Hepatocyte (in vitro differentiated cells): ENCODE results near the gene METAP1. TPM values are rescaled to one million over a fixed set of nuclear protein-coding genes. Genes with fewer than 3 reads are reported as not detected.
"Not testable (repeated sequence)": the region's sequence is repeated elsewhere in the genome, so short reads cannot be mapped to it uniquely, and the experiment has no call there.

Source experiments
- DNase-seq: peaks from one replicate; pipeline ENCODE4 v3.0.0-alpha.2; 2016; ENCODE audit warnings: low spot score
- H2AFZ ChIP-seq: fragments of 200-600 bp; sonication (generic); 2 replicates; pipeline ENCODE4 v1.6.0; 2016; ENCODE audit warnings: antibody characterized with exemption, mild to moderate bottlenecking
- H3K27ac ChIP-seq: fragments of 200-600 bp; sonication (generic); 2 replicates; pipeline ENCODE4 v1.5.1; 2016; ENCODE audit warnings: mild to moderate bottlenecking
- H3K27me3 ChIP-seq: fragments of 200-600 bp; sonication (generic); 2 replicates; pipeline ENCODE4 v1.6.1; 2016
- H3K36me3 ChIP-seq: fragments of 200-600 bp; sonication (generic); replicated peaks from 2 replicates; pipeline ENCODE4 v1.5.1; 2016; ENCODE audit warnings: low read depth; ENCODE audit not compliant: insufficient read depth
- H3K4me1 ChIP-seq: fragments of 200-600 bp; sonication (generic); 2 replicates; pipeline ENCODE4 v1.5.1; 2016; ENCODE audit warnings: mild to moderate bottlenecking, moderate library complexity; ENCODE audit not compliant: insufficient read depth
- H3K4me2 ChIP-seq: fragments of 200-600 bp; sonication (generic); 2 replicates; pipeline ENCODE4 v1.6.0; 2016
- H3K4me3 ChIP-seq: fragments of 200-600 bp; sonication (generic); 2 replicates; pipeline ENCODE4 v1.5.1; 2016; ENCODE audit warnings: mild to moderate bottlenecking
- H3K79me2 ChIP-seq: fragments of 200-600 bp; sonication (generic); 2 replicates; pipeline ENCODE4 v1.6.0; 2017; ENCODE audit warnings: mild to moderate bottlenecking
- H3K9me2 ChIP-seq: fragments of 200-600 bp; sonication (generic); replicated peaks from 2 replicates; pipeline ENCODE4 v1.6.0; 2017; ENCODE audit warnings: mild to moderate bottlenecking; ENCODE audit not compliant: insufficient read depth
- H3K9me3 ChIP-seq: fragments of 200-600 bp; sonication (generic); 2 replicates; pipeline ENCODE4 v1.5.1; 2016; ENCODE audit warnings: low read depth, mild to moderate bottlenecking
- H4K20me1 ChIP-seq: fragments of 200-600 bp; sonication (generic); 2 replicates; pipeline ENCODE4 v1.6.0; 2016; ENCODE audit warnings: mild to moderate bottlenecking; ENCODE audit not compliant: insufficient read depth, poor library complexity, severe bottlenecking
- EZH2 ChIP-seq: fragments of 200-600 bp; sonication (generic); IDR thresholded peaks from 2 replicates; pipeline ENCODE4 v1.6.1; 2016; ENCODE audit warnings: antibody characterized with exemption, mild to moderate bottlenecking, borderline replicate concordance
- EZH2phosphoT487 ChIP-seq: fragments of 200-600 bp; sonication (generic); IDR thresholded peaks from one replicate; pipeline ENCODE4 v1.6.1; 2018; ENCODE audit warnings: antibody characterized with exemption, mild to moderate bottlenecking, low read depth, moderate library complexity; ENCODE audit not compliant: unreplicated experiment, severe bottlenecking
- WGBS: methylation state at CpG from one replicate; pipeline ENCODE4 v1.1.6; 2016; ENCODE audit warnings: low lambda C conversion rate; ENCODE audit errors: missing lambda C conversion rate; 5-methylcytosine and 5-hydroxymethylcytosine counted together
- microRNA-seq: library from miRNA; unstranded; fragments of <30 nt; microRNA quantifications from one replicate; pipeline ENCODE4, GENCODE V29; 2017
- polyA plus RNA-seq: library from polyadenylated mRNA; unstranded; fragments of >200 nt; fragmentation: Nextera tagmentation; extraction: Ambion mirVana; gene quantifications from 2 replicates; pipeline ENCODE4 v1.2.1, GENCODE V29; 2016
- small RNA-seq: library from RNA; depleted of rRNA; stranded (forward); fragments of <200 nt; gene quantifications from one replicate; pipeline ENCODE3, GENCODE V24; 2014
- total RNA-seq: library from RNA; depleted of rRNA; stranded (reverse); fragments of >200 nt; gene quantifications from 2 replicates; pipeline ENCODE4 v1.2.3, GENCODE V29; 2014
- TF ChIP-seq, protein P1 (sequence below): fragments of 200-600 bp; sonication (generic); IDR thresholded peaks from 2 replicates; pipeline ENCODE4 v1.5.1; 2016; ENCODE audit warnings: antibody characterized with exemption, mild to moderate bottlenecking; ENCODE audit not compliant: poor library complexity

Gene METAP1
- total and polyA plus RNA-seq, 2 experiments from 2014 or later, result 26.3 to 50.8 TPM

DNA sequence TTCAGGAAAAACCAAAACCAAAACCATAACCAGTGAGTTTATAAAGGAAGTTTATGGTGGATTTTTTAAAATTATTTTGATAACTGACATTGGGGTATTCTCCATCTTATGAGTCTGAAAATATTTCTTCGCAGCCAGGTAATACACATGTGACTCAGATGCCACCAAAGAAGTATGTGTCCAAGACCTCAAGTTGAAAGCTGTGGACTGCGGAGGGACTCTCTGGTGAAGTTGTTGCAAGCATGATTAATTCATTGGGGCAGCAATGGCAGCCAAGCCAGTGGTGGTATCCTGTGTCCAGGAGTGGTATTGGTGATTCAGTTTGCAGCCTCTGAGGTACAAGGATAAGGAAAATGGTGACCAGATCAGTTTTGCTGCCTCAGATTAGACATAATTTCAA, 107.1 kb downstream of the METAP1 start:
- Histone ChIP-seq H3K27me3 (no peaks in the 10 kb centered on the region), H3K9me3 (no peaks in the 10 kb centered on the region), H3K4me1 (no peaks in the 10 kb centered on the region), H3K27ac (no peak overlapping the region), H4K20me1 (no peaks in the 10 kb centered on the region), H3K4me2 (no peak overlapping the region), H3K9me2 (no peaks in the 10 kb centered on the region), H2AFZ (no peak overlapping the region), H3K36me3 (no peaks in the 10 kb centered on the region), H3K79me2 (no peaks in the 10 kb centered on the region), H3K4me3 (no peak overlapping the region)
- DNase-seq, result no peak
- TF ChIP-seq EZH2 (no peak), EZH2phosphoT487 (no peak)
- TF ChIP-seq, protein P1, sequence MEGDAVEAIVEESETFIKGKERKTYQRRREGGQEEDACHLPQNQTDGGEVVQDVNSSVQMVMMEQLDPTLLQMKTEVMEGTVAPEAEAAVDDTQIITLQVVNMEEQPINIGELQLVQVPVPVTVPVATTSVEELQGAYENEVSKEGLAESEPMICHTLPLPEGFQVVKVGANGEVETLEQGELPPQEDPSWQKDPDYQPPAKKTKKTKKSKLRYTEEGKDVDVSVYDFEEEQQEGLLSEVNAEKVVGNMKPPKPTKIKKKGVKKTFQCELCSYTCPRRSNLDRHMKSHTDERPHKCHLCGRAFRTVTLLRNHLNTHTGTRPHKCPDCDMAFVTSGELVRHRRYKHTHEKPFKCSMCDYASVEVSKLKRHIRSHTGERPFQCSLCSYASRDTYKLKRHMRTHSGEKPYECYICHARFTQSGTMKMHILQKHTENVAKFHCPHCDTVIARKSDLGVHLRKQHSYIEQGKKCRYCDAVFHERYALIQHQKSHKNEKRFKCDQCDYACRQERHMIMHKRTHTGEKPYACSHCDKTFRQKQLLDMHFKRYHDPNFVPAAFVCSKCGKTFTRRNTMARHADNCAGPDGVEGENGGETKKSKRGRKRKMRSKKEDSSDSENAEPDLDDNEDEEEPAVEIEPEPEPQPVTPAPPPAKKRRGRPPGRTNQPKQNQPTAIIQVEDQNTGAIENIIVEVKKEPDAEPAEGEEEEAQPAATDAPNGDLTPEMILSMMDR, result no peak
- WGBS, result 96% methylated on average over 2 of the region's 2 CpGs

DNA sequence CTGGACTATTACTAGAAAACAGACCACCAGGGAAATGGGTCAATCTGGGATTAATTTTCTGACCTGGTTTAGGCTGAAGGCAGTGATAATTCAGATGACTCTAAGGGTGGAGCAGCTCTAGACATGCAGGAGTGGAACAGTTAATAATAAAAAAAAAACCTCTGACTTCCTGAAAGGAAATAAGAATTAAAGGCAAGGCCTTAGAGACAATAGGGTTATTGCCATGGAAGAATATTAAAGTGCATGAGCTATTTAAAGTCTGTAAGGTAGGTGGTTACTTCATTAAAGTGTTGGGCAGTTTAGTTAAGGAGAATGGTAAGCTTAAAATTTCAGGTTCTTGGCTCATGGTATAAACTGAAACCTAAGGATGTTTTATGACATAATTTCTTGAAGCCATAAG, 107.6 kb downstream of the METAP1 start:
- H4K20me1 ChIP-seq, result no peaks in the 10 kb centered on the region
- H3K27ac ChIP-seq, result no peak overlapping the region
- no peak for DNase-seq
- H3K27me3 ChIP-seq, result no peaks in the 10 kb centered on the region
- no peaks in the 10 kb centered on the region for H3K9me2 ChIP-seq
- no peaks in the 10 kb centered on the region for H3K4me1 ChIP-seq
- no peaks in the 10 kb centered on the region for H3K9me3 ChIP-seq
- no peak overlapping the region for H2AFZ ChIP-seq
- H3K4me2 ChIP-seq, result no peak overlapping the region
- no peaks in the 10 kb centered on the region for H3K36me3 ChIP-seq
- TF ChIP-seq, protein P1, result no peak
- TF ChIP-seq EZH2 (no peak), EZH2phosphoT487 (no peak)
- no peak overlapping the region for H3K4me3 ChIP-seq
- H3K79me2 ChIP-seq, result no peaks in the 10 kb centered on the region

DNA sequence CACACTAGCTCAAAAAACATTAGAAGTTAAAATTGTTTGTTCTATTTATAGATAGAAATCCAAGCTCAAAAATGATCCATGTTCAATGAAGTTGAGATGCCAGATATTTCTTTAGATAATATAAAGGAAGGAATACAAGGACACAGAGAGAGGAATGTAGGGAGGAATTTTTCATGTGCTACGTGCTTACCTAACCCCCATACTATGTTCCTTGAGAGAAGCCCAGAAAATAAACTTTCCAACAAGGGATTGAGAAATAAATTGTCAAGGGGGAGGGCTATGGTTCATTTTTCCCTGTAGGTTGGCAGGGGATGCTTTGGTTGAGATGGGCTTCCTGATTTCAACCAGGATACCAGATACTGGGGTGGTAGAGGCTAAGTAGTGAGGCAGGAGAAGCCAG, 108.6 kb downstream of the METAP1 start:
- TF ChIP-seq EZH2 (no peak), EZH2phosphoT487 (no peak)
- TF ChIP-seq, protein P1, result no peak
- whole genome bisulfite sequencing, result 83% methylated on average over 1 of the region's 1 CpG

DNA sequence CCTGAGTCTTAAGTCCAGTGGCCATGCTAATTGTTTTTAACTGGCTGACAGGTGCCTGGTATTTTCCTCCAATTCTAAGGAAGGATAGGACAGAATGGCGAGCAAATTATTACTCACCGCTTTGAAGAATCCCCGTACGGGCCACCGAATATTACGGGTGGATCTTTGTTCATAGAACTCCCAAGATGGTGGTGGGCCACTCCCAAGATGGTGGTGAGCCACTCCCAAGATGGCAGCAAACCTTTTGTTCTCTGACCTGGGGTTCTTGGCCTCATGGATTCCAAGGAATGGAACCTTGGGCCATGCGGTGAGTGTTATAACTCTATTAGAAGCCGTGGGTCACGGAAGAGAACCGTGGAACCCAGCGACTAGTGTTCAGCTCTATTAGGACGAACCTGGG, 113.8 kb downstream of the METAP1 start:
- not testable (repeated sequence) for H2AFZ ChIP-seq, H3K4me2 ChIP-seq, H3K9me3 ChIP-seq, H3K36me3 ChIP-seq, H3K27me3 ChIP-seq, H3K4me1 ChIP-seq, H3K9me2 ChIP-seq, H3K4me3 ChIP-seq, H3K79me2 ChIP-seq, DNase-seq, H3K27ac ChIP-seq, H4K20me1 ChIP-seq
- WGBS, result 89% methylated on average over 12 of the region's 12 CpGs

More for the DNA sequence above, 108.6 kb downstream of the METAP1 start:
- Histone ChIP-seq H3K9me3 (no peaks in the 10 kb centered on the region), H3K4me1 (no peaks in the 10 kb centered on the region), H3K4me2 (no peak overlapping the region), H3K36me3 (no peaks in the 10 kb centered on the region), H3K9me2 (no peaks in the 10 kb centered on the region), H4K20me1 (no peaks in the 10 kb centered on the region), H3K4me3 (no peak overlapping the region), H3K27me3 (no peaks in the 10 kb centered on the region), H3K27ac (no peak overlapping the region), H3K79me2 (no peaks in the 10 kb centered on the region), H2AFZ (no peak overlapping the region)
- DNase-seq, result no peak

Small RNA genes lying within 50 kb of the gene (microRNA-seq; reads per million reads assigned to microRNA genes)
- 3.6 reads per million for gene MIR3684

Small RNA genes lying within 50 kb of the gene (small RNA-seq; reads per million reads assigned to genes)
- 0.09 reads per million for gene MIR3684
- not detected for gene RNU7-149P

Other genes starting within 250 kb of the METAP1 start
- 95.1 and 124 TPM in 2 replicates for gene EIF4E, start 66.6 kb upstream of the METAP1 start, total RNA-seq
- 109 and 122 TPM in 2 replicates for gene EIF4E, start 66.6 kb upstream of the METAP1 start, polyA plus RNA-seq
- gene ADH5, start 93.1 kb downstream of the METAP1 start, total RNA-seq, result 169 and 200 TPM in 2 replicates
- 128 and 149 TPM in 2 replicates for gene ADH5, start 93.1 kb downstream of the METAP1 start, polyA plus RNA-seq
- 23.5 and 24.0 TPM in 2 replicates for gene ADH4, start 148.6 kb downstream of the METAP1 start, total RNA-seq
- 9.2 and 11.0 TPM in 2 replicates for gene ADH4, start 148.6 kb downstream of the METAP1 start, polyA plus RNA-seq
- 23.1 and 23.6 TPM in 2 replicates for gene ADH6, start 223.5 kb downstream of the METAP1 start, total RNA-seq
- 11.9 and 16.0 TPM in 2 replicates for gene ADH6, start 223.5 kb downstream of the METAP1 start, polyA plus RNA-seq